ENCODE measurements around the gene CATSPERD. TPM values are rescaled to one million over a fixed set of nuclear protein-coding genes. Genes with fewer than 3 reads are reported as not detected.

The CATSPERD gene
- total and polyA plus RNA-seq, 2 of the 4 experiments (the other 2 are of a cell fraction), result not detected

- 0 out of 2 replicates have a peak, but pooled peaks have one; percentile 14 for TF ChIP-seq ELK1 (IDR thresholded peaks at IDR 0.05; ENCODE audit: borderline replicate concordance, low read depth, low read length)
- TF ChIP-seq NFE2L2 (IDR thresholded peaks at IDR 0.05; ENCODE audit: low read depth, low read length), result no peak
- peak; percentile 98 for TF ChIP-seq USF2 (IDR thresholded peaks at IDR 0.05; ENCODE audit: low read depth, low read length)
- peak; percentile 96 for TF ChIP-seq POLR2A (IDR thresholded peaks at IDR 0.05; ENCODE audit: low read depth, low read length)
- peak; percentile 45; the same call in 1 of the 2 replicates for TF ChIP-seq MAZ (IDR thresholded peaks at IDR 0.05; ENCODE audit: borderline replicate concordance, low read depth, low read length)
These were observed at the start of gene CATSPERD, which contains the start of gene LONP1 (continued) for GRCh38 chr19:5719961-5720790.
